ENCODE measurements around the gene RAB3GAP2.
"Not testable (repeated sequence)": the region's sequence is repeated elsewhere in the genome, so short reads cannot be mapped to it uniquely, and the experiment has no call there.

DNA sequence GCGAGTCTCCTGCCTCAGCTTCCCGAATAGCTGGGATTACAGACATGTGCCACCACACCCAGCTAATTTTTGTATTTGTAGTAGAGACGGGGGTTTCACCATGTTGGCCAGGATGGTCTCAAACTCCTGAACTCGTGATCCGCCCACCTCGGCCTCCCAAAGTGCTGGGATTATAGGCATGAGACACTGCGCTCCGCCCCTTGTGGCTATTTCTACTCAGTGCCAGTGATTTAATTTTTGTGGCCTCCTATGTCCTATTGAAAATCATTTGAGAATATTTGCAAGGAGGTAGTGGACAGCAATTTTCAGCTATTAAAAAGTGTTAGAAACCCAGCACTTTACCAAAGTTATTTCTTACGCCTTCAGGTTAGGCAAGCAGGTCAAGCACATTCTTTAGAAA, 36.0 kb downstream of the RAB3GAP2 start:
- TF ChIP-seq, protein P1, sequence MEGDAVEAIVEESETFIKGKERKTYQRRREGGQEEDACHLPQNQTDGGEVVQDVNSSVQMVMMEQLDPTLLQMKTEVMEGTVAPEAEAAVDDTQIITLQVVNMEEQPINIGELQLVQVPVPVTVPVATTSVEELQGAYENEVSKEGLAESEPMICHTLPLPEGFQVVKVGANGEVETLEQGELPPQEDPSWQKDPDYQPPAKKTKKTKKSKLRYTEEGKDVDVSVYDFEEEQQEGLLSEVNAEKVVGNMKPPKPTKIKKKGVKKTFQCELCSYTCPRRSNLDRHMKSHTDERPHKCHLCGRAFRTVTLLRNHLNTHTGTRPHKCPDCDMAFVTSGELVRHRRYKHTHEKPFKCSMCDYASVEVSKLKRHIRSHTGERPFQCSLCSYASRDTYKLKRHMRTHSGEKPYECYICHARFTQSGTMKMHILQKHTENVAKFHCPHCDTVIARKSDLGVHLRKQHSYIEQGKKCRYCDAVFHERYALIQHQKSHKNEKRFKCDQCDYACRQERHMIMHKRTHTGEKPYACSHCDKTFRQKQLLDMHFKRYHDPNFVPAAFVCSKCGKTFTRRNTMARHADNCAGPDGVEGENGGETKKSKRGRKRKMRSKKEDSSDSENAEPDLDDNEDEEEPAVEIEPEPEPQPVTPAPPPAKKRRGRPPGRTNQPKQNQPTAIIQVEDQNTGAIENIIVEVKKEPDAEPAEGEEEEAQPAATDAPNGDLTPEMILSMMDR (IDR thresholded peaks at IDR 0.05; ENCODE audit: insufficient read depth, low read length), result not testable (repeated sequence)
- TF ChIP-seq, protein P2, sequence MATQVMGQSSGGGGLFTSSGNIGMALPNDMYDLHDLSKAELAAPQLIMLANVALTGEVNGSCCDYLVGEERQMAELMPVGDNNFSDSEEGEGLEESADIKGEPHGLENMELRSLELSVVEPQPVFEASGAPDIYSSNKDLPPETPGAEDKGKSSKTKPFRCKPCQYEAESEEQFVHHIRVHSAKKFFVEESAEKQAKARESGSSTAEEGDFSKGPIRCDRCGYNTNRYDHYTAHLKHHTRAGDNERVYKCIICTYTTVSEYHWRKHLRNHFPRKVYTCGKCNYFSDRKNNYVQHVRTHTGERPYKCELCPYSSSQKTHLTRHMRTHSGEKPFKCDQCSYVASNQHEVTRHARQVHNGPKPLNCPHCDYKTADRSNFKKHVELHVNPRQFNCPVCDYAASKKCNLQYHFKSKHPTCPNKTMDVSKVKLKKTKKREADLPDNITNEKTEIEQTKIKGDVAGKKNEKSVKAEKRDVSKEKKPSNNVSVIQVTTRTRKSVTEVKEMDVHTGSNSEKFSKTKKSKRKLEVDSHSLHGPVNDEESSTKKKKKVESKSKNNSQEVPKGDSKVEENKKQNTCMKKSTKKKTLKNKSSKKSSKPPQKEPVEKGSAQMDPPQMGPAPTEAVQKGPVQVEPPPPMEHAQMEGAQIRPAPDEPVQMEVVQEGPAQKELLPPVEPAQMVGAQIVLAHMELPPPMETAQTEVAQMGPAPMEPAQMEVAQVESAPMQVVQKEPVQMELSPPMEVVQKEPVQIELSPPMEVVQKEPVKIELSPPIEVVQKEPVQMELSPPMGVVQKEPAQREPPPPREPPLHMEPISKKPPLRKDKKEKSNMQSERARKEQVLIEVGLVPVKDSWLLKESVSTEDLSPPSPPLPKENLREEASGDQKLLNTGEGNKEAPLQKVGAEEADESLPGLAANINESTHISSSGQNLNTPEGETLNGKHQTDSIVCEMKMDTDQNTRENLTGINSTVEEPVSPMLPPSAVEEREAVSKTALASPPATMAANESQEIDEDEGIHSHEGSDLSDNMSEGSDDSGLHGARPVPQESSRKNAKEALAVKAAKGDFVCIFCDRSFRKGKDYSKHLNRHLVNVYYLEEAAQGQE (IDR thresholded peaks at IDR 0.05; ENCODE audit: insufficient replicate concordance, low read depth), result not testable (repeated sequence)
- TF ChIP-seq GABPA, POLR2AphosphoS5 (IDR thresholded peaks at IDR 0.05; ENCODE audit: low read depth): not testable (repeated sequence)
